ENCODE results near the gene LRRK1. TPM values are rescaled to one million over a fixed set of nuclear protein-coding genes. Genes with fewer than 3 reads are reported as not detected.

The LRRK1 gene
- total RNA-seq, 1 experiment from 2014 or later, result 7.0 TPM

DNA sequence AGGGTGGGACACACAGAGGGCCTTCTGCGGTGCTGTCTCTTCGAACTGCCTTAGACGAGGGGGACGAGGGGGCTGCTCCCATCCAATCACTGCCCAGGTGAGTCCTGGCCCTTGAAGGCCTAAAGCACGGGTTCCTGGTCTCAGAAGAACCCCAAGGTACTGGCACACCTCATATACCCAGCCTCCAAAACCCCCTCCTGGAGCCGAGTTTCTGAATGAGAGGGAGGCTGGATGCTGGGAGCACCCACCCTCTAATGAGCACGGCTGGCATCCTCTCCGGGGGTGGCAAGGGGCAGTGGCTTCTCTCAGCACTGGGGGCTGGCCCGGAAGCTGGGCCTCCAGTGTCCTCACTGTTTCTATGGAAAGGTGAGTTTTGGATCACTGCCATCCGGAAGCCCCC, 165.6 kb downstream of the LRRK1 start:
- Histone ChIP-seq H3K79me2 (ENCODE audit: low read length) (no peaks in the 10 kb centered on the region), H3K27ac (ENCODE audit: low read length) (no peak overlapping the region), H3K9ac (ENCODE audit: low read length) (no peak overlapping the region), H3K27me3 (ENCODE audit: low read length) (no peaks in the 10 kb centered on the region), H3K4me1 (ENCODE audit: insufficient read depth, low read length) (no peaks in the 10 kb centered on the region), H4K20me1 (ENCODE audit: low read length) (no peaks in the 10 kb centered on the region), H3K9me2 (replicated peaks; ENCODE audit: low read length) (no peaks in the 10 kb centered on the region), H3F3A (ENCODE audit: low read length, unreplicated experiment) (no peaks in the 10 kb centered on the region), H3K4me2 (ENCODE audit: low read length) (no peak overlapping the region), H3K9me3 (ENCODE audit: low read length) (no peaks in the 10 kb centered on the region), H3K4me3 (ENCODE audit: low read length) (no peak overlapping the region), H3K36me3 (ENCODE audit: low read depth, low read length) (no peaks in the 10 kb centered on the region), H2AFZ (ENCODE audit: low read length) (no peak overlapping the region)
- POLR2A ChIA-PET (ENCODE audit: unreplicated experiment), result no interaction called here
- DNase-seq, result no peak
- intact Hi-C loops (cut with micrococcal nuclease), result no loop called here
- TF ChIP-seq, protein P1, sequence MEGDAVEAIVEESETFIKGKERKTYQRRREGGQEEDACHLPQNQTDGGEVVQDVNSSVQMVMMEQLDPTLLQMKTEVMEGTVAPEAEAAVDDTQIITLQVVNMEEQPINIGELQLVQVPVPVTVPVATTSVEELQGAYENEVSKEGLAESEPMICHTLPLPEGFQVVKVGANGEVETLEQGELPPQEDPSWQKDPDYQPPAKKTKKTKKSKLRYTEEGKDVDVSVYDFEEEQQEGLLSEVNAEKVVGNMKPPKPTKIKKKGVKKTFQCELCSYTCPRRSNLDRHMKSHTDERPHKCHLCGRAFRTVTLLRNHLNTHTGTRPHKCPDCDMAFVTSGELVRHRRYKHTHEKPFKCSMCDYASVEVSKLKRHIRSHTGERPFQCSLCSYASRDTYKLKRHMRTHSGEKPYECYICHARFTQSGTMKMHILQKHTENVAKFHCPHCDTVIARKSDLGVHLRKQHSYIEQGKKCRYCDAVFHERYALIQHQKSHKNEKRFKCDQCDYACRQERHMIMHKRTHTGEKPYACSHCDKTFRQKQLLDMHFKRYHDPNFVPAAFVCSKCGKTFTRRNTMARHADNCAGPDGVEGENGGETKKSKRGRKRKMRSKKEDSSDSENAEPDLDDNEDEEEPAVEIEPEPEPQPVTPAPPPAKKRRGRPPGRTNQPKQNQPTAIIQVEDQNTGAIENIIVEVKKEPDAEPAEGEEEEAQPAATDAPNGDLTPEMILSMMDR (conservative IDR thresholded peaks at IDR 0.05; ENCODE audit: low read depth, low read length), result no peak
- TF ChIP-seq EZH2phosphoT487 (IDR thresholded peaks at IDR 0.05; ENCODE audit: borderline replicate concordance, low read length) (no peak), EZH2 (IDR thresholded peaks at IDR 0.05; ENCODE audit: low read length, unreplicated experiment) (no peak)
- BruUV-seq (replicated peaks), result no TSS peak
- CTCF ChIA-PET, result no interaction called here
- no peak for ATAC-seq

DNA sequence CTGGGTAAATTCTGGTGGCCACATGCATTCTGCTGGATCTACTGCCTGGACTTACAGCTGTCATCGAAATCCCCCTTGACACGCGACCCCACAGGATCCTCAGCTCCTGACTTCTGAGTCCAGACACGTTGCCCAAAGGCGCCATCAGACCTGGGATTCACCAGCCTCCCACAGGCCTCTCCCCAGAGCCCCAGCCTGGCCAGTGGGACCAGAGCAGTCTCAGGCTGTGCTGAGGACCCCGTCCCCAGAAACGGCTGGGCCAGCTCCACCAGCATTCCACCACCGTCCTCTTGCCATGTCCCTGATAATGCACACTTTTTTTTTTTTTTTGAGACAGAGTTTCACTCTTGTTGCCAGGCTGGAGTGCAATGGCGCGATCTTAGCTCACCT, 166.1 kb downstream of the LRRK1 start:
- H3K4me2 ChIP-seq (ENCODE audit: low read length), result no peak overlapping the region
- intact Hi-C loops (cut with micrococcal nuclease), result no loop called here
- no peaks in the 10 kb centered on the region for H4K20me1 ChIP-seq (ENCODE audit: low read length)
- no peak for DNase-seq
- no peaks in the 10 kb centered on the region for H3K9me3 ChIP-seq (ENCODE audit: low read length)
- ChIA-PET POLR2A (ENCODE audit: unreplicated experiment) (no interaction called here), CTCF (no interaction called here)
- H3K79me2 ChIP-seq (ENCODE audit: low read length), result no peaks in the 10 kb centered on the region
- no peaks in the 10 kb centered on the region for H3K4me1 ChIP-seq (ENCODE audit: insufficient read depth, low read length)
- H3K9me2 ChIP-seq (replicated peaks; ENCODE audit: low read length), result no peaks in the 10 kb centered on the region
- H3K9ac ChIP-seq (ENCODE audit: low read length), result no peak overlapping the region
- H3K4me3 ChIP-seq (ENCODE audit: low read length), result no peak overlapping the region
- no peak overlapping the region for H3K27ac ChIP-seq (ENCODE audit: low read length)
- TF ChIP-seq EZH2phosphoT487 (IDR thresholded peaks at IDR 0.05; ENCODE audit: borderline replicate concordance, low read length) (no peak), EZH2 (IDR thresholded peaks at IDR 0.05; ENCODE audit: low read length, unreplicated experiment) (no peak)
- TF ChIP-seq, protein P1 (conservative IDR thresholded peaks at IDR 0.05; ENCODE audit: low read depth, low read length), result no peak
- H2AFZ ChIP-seq (ENCODE audit: low read length), result no peak overlapping the region
- no peak for ATAC-seq
- BruUV-seq (replicated peaks), result no TSS peak
- H3F3A ChIP-seq (ENCODE audit: low read length, unreplicated experiment), result no peaks in the 10 kb centered on the region
- no peaks in the 10 kb centered on the region for H3K27me3 ChIP-seq (ENCODE audit: low read length)
- no peaks in the 10 kb centered on the region for H3K36me3 ChIP-seq (ENCODE audit: low read depth, low read length)

DNA sequence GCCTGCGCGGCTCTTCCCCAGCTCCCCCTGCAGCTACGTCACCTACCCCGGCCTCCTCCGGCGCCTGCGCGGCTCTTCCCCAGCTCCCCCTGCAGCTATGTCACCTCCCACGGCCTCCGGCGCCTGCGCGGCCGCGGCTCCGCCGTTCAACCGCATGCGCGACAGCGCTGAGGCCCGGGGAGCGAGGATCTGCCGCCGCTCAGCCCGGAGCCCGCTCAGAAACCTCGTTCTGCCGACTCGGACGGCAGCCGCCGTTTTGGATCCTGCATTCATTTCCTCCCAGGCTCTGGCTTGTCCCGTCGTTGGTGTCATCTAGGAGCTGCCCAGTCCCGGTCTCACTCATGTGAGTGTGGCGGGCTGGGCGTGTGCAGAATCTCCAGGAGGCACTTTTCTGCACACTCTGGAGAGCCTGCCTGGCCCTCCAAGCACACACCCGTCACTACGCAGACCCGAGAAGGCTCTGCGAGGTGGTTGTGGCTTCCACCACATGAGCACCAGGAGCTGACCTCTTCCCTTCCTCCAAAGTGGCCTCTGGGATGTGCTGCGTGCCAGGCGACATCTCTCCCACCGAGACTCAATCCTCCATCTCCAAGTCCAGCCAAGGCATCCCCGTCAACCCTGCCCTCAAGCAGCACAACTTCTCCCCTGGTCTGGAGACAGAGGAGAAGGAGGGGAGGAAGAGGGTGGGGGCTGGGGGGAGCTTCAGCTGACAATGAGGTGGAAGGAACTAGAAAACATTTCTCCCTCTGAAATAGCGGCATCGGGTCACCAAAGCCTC, 167.4 kb downstream of the LRRK1 start:
- no peak for TF ChIP-seq EZH2phosphoT487 (IDR thresholded peaks at IDR 0.05; ENCODE audit: borderline replicate concordance, low read length)
- TF ChIP-seq EZH2 (IDR thresholded peaks at IDR 0.05; ENCODE audit: low read length, unreplicated experiment), result no peak
- TF ChIP-seq, protein P1 (conservative IDR thresholded peaks at IDR 0.05; ENCODE audit: low read depth, low read length), result no peak
- CTCF ChIA-PET, result interaction anchor here (0.7 kb wide), 1 partner anchor 180 kb away, joined by 6 read pairs; no protein-coding TSS in a partner anchor

More for the DNA sequence above, 167.4 kb downstream of the LRRK1 start:
- no peaks in the 10 kb centered on the region for H3K79me2 ChIP-seq (ENCODE audit: low read length)
- no peak overlapping the region for H3K4me2 ChIP-seq (ENCODE audit: low read length)
- H3K4me1 ChIP-seq (ENCODE audit: insufficient read depth, low read length), result no peaks in the 10 kb centered on the region
- H4K20me1 ChIP-seq (ENCODE audit: low read length), result no peaks in the 10 kb centered on the region
- no peaks in the 10 kb centered on the region for H3K9me3 ChIP-seq (ENCODE audit: low read length)
- DNase-seq (no peak), ATAC-seq (no peak)
- H3K4me3 ChIP-seq (ENCODE audit: low read length), result no peak overlapping the region
- no TSS peak for BruUV-seq (replicated peaks)
- H3K27me3 ChIP-seq (ENCODE audit: low read length), result no peaks in the 10 kb centered on the region
- H3K27ac ChIP-seq (ENCODE audit: low read length), result no peak overlapping the region
- no peaks in the 10 kb centered on the region for H3K9me2 ChIP-seq (replicated peaks; ENCODE audit: low read length)
- H3K36me3 ChIP-seq (ENCODE audit: low read depth, low read length), result no peaks in the 10 kb centered on the region
- POLR2A ChIA-PET (ENCODE audit: unreplicated experiment), result no interaction called here
- intact Hi-C loops (cut with micrococcal nuclease), result no loop called here
- H3K9ac ChIP-seq (ENCODE audit: low read length), result no peak overlapping the region
- H3F3A ChIP-seq (ENCODE audit: low read length, unreplicated experiment), result no peaks in the 10 kb centered on the region
- H2AFZ ChIP-seq (ENCODE audit: low read length), result no peak overlapping the region
